Colonic mucosa (tissue), 4 donors: Measurements from ENCODE around the gene C12orf60. TPM values are rescaled to one million over a fixed set of nuclear protein-coding genes. Genes with fewer than 3 reads are reported as not detected.

Experiments used
- DNase-seq: peaks from one replicate; pipeline ENCODE4 v3.0.0-alpha.2; 2020
- H3K27ac ChIP-seq: fragments of 200-600 bp; one replicate; pipeline ENCODE4 v1.8.0; 2021
- H3K27me3 ChIP-seq: fragments of 200-600 bp; one replicate; pipeline ENCODE4 v1.8.0; 2021
- H3K36me3 ChIP-seq: fragments of 200-600 bp; one replicate; pipeline ENCODE4 v1.8.0; 2021
- H3K4me1 ChIP-seq: fragments of 200-600 bp; one replicate; pipeline ENCODE4 v1.8.0; 2021; ENCODE audit warnings: mild to moderate bottlenecking
- H3K4me3 ChIP-seq: fragments of 200-600 bp; one replicate; pipeline ENCODE4 v1.8.0; 2021
- H3K9ac ChIP-seq, 2 donors: one replicate each; pipeline ENCODE4 v1.7.0; 2013; ENCODE audit warnings: control low read depth in 2 of 2, low read depth in 2 of 2, low read length in 2 of 2
- H3K9me3 ChIP-seq: fragments of 200-600 bp; one replicate; pipeline ENCODE4 v1.8.0; 2021
- intact Hi-C: fragments of 100-400 bp; cut with DNase I; formaldehyde crosslinking; loops from one replicate; pipeline ENCODE4 v1.14.1; 2022
- total RNA-seq, 2 donors: library from RNA; stranded (reverse); fragmentation: NEBNext Ultra II Directional in 1 of 2; extraction: Animal tissue kit (Norgen Biotek cat#: 25700) in 1 of 2; gene quantifications; one replicate each; pipeline ENCODE4 v1.2.1, GENCODE V29; 2021
- TF ChIP-seq, protein P1 (sequence below): fragments of 200-600 bp; IDR thresholded peaks from one replicate; pipeline ENCODE4 v1.8.0; 2022; ENCODE audit warnings: antibody characterized with exemption, mild to moderate bottlenecking
- donor health status: healthy.
- donor health status: DM: no; HTN: no; CAD: no.
- donor health status: DM: no; HTN: no; CAD: no.

C12orf60 gene
- total RNA-seq, 2 donors from 2014 or later = 0.42 to 0.89 TPM

DNA sequence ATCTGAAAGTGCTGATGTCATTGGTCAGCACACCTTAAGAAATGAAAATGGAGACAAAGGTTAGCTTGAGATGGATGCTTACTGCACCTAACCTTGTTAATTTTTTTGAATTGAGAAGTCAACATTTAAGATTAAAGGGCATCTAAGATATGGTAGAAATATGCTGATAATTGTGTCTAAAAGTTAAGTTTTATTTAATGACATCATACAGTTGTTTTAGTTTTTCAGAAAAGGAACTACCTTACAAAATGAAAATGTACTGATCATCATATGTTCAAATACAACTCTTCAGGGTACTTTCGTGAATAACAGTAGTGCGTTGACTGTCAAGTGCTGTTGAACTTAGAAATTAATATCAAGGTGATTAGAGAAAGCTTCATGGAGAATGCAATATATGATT lies 8.0 kb downstream of the C12orf60 start:
- DNase-seq = no peak
- TF ChIP-seq, protein P1, sequence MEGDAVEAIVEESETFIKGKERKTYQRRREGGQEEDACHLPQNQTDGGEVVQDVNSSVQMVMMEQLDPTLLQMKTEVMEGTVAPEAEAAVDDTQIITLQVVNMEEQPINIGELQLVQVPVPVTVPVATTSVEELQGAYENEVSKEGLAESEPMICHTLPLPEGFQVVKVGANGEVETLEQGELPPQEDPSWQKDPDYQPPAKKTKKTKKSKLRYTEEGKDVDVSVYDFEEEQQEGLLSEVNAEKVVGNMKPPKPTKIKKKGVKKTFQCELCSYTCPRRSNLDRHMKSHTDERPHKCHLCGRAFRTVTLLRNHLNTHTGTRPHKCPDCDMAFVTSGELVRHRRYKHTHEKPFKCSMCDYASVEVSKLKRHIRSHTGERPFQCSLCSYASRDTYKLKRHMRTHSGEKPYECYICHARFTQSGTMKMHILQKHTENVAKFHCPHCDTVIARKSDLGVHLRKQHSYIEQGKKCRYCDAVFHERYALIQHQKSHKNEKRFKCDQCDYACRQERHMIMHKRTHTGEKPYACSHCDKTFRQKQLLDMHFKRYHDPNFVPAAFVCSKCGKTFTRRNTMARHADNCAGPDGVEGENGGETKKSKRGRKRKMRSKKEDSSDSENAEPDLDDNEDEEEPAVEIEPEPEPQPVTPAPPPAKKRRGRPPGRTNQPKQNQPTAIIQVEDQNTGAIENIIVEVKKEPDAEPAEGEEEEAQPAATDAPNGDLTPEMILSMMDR = peak; percentile 8
- intact Hi-C loops = loop anchor here (2.0 kb wide), 1 partner anchor 33 kb away; no protein-coding TSS in a partner anchor
- no peaks in the 10 kb centered on the region for H3K36me3 ChIP-seq
- H3K4me1 ChIP-seq = no peaks in the 10 kb centered on the region
- no peaks in the 10 kb centered on the region for H3K27me3 ChIP-seq
- H3K4me3 ChIP-seq = no peak overlapping the region
- no peak overlapping the region for H3K9ac ChIP-seq
- H3K9me3 ChIP-seq = no peaks in the 10 kb centered on the region
- H3K27ac ChIP-seq = no peak overlapping the region

DNA sequence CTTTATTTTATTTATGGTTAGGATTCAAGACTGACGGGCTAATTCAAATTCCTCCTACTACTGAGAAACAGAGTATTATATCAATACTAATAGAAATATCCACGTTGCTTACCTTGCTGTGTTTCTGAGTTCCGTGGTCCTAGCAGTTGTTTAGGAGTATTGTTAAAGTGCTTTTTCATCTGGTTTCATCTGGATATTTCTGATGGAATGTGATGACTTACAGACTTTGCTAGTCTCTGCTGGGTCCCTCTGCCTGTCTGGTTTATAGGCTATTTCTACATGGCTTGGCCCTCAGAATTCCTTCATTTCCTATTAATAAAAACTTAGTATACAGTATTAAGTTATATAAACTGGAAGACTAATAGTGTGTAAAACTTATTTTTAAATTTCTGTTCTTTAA lies 10.5 kb downstream of the C12orf60 start, which contains the start of gene SMCO3:
Gene SMCO3 (minus strand): TSS at position 169 of the 400 bp plus-strand sequence. CDS start 7,502 bp downstream, outside the sequence.
- Histone ChIP-seq H3K27ac (no peak within 1 kb of the TSS), H3K9ac (no peak within 1 kb of the TSS), H3K36me3 (no peaks in the 10 kb centered on the region), H3K27me3 (no peaks in the 10 kb centered on the region), H3K4me1 (no peaks in the 10 kb centered on the region), H3K9me3 (no peaks in the 10 kb centered on the region), H3K4me3 (no peak within 1 kb of the TSS)
- TF ChIP-seq, protein P1 = no peak
- no peak for DNase-seq
- intact Hi-C loops = no loop called here

DNA sequence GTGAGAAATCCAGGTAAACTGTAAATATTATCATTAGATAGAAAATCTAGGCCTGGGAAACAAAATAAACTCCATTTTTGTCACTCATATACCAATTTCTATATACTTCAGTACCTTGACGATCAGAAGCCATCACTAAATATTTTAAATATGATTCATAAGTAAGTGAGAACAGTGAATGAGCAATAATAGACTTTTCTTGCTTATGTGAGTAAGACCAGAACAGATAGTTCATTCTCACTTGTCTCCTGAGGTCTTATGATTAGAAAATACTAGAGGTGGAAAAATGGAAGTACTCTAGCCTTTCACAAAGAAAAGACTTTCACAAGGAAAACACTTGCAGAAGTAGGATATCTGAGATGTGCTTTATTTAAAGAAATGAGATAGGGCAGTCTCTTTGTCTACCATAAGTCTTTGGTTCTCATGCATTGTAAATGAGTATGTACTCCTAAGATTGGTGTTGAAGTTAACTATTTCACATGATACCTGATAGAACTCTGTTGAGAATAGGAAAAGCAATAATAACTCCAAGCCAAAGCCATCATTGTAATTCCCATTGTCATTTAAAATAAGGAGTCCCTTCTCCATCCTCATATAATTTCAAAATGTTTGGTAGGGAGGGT lies 20.7 kb downstream of the C12orf60 start:
- Histone ChIP-seq H3K9me3 (no peaks in the 10 kb centered on the region), H3K36me3 (no peaks in the 10 kb centered on the region), H3K4me3 (no peak overlapping the region), H3K4me1 (no peaks in the 10 kb centered on the region), H3K27me3 (no peaks in the 10 kb centered on the region), H3K9ac (no peak overlapping the region), H3K27ac (no peak overlapping the region)
- no peak for DNase-seq
- TF ChIP-seq, protein P1 = no peak
- intact Hi-C loops = no loop called here

DNA sequence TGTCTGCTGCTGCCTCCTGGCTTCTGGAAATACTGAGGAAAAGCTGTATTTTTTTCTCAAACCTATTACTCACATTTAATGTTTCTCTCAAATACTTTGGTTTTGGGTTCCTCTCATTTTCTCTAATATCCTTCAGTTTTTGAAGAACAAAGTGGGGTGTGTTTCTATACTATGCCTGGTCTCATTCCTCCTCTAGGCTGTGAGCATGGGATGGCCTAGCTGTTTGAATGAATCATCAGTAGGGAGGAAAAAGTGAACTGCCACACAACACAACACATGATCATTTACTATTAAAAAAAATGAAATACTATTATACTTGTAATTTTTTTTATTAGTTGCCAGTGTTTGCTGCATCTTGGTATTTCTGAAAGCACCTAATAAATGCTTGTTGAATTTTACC lies 21.8 kb downstream of the C12orf60 start:
- Histone ChIP-seq H3K4me3 (no peak overlapping the region), H3K27ac (no peak overlapping the region), H3K9ac (no peak overlapping the region), H3K9me3 (no peaks in the 10 kb centered on the region), H3K27me3 (no peaks in the 10 kb centered on the region), H3K36me3 (no peaks in the 10 kb centered on the region), H3K4me1 (no peaks in the 10 kb centered on the region)
- TF ChIP-seq, protein P1 = no peak
- no peak for DNase-seq
- intact Hi-C loops = no loop called here

DNA sequence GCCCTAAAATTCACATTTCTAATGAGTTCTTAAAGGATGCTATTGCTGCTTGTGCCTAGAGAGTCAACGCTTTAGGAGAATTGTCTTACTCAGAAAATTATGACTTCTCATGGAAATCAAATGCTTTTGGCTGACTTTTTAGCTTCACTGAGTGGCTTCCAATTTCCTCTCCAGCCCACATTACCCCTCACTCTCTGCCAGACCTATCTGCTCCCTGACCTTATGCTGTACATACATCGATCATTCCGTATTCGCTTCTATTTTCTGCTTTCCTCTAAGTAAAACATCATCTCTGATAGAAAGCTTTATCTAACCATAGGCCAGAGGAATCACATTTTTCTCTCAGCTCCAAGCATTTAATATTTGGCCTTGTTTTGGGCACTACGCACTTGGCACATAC lies 23.0 kb downstream of the C12orf60 start:
- Histone ChIP-seq H3K36me3 (no peaks in the 10 kb centered on the region), H3K4me1 (no peaks in the 10 kb centered on the region), H3K9me3 (no peaks in the 10 kb centered on the region), H3K4me3 (no peak overlapping the region), H3K27me3 (no peaks in the 10 kb centered on the region), H3K27ac (no peak overlapping the region), H3K9ac (no peak overlapping the region)
- TF ChIP-seq, protein P1 = no peak
- DNase-seq = no peak
- intact Hi-C loops = no loop called here
